Measurements from ENCODE around the gene YPEL5.
"Not testable (repeated sequence)": the region's sequence is repeated elsewhere in the genome, so short reads cannot be mapped to it uniquely, and the experiment has no call there.

The YPEL5 gene

GRCh38 chr2:30139131-30139870, 7.5 kb upstream of the YPEL5 start:
- no peak for DNase-seq

- DNase-seq = no peak
Measured at GRCh38 chr2:30141136-30141535, 5.7 kb upstream of the YPEL5 start.

GRCh38 chr2:30144260-30144659, 2.5 kb upstream of the YPEL5 start:
- no peak for DNase-seq

- DNase-seq = not testable (repeated sequence)
Measured at GRCh38 chr2:30144951-30145350, 1.9 kb upstream of the YPEL5 start.

- no peak for DNase-seq
Measured at GRCh38 chr2:30145826-30146336, 926 bp upstream of the YPEL5 start.

GRCh38 chr2:30147196-30147714, 448 bp downstream of the YPEL5 start:
- DNase-seq = no peak

GRCh38 chr2:30147715-30148610, 1.2 kb downstream of the YPEL5 start:
- peak; percentile 31 for DNase-seq

GRCh38 chr2:30148850-30149249, 2.0 kb downstream of the YPEL5 start:
- no peak for DNase-seq

GRCh38 chr2:30149513-30149912, 2.7 kb downstream of the YPEL5 start:
- DNase-seq = no peak

GRCh38 chr2:30149976-30150375, 3.2 kb downstream of the YPEL5 start:
- no peak for DNase-seq

- no peak for DNase-seq
Measured at GRCh38 chr2:30150786-30151185, 4.0 kb downstream of the YPEL5 start.

GRCh38 chr2:30152385-30152784, 5.6 kb downstream of the YPEL5 start:
- no peak for DNase-seq

GRCh38 chr2:30155202-30155601, 8.4 kb downstream of the YPEL5 start:
- no peak for DNase-seq

GRCh38 chr2:30155889-30156658, 9.3 kb downstream of the YPEL5 start:
- DNase-seq = no peak

GRCh38 chr2:30157616-30158015, 10.8 kb downstream of the YPEL5 start:
- no peak for DNase-seq

- no peak for DNase-seq
Measured at GRCh38 chr2:30159766-30160165, 13.0 kb downstream of the YPEL5 start.

- no peak for DNase-seq
Measured at GRCh38 chr2:30161929-30162706, 15.3 kb downstream of the YPEL5 start.

GRCh38 chr2:30162806-30163205, 16.0 kb downstream of the YPEL5 start:
- no peak for DNase-seq

- no peak for DNase-seq
Measured at GRCh38 chr2:30164131-30164925, 17.5 kb downstream of the YPEL5 start.

GRCh38 chr2:30165050-30165520, 18.3 kb downstream of the YPEL5 start:
- DNase-seq = peak; percentile 81

GRCh38 chr2:30165617-30166016, 18.8 kb downstream of the YPEL5 start:
- DNase-seq = no peak
